G401 (cell line): ENCODE measurements around the gene S100A6. TPM values are rescaled to one million over a fixed set of nuclear protein-coding genes. Genes with fewer than 3 reads are reported as not detected.

ENCODE experiments used
- total RNA-seq: library from RNA; depleted of rRNA; stranded (reverse); fragments of >200 nt; shearing (Covaris generic); gene quantifications from 2 replicates; pipeline ENCODE4 v1.2.3, GENCODE V29; 2014; rRNA removed

S100A6 gene
- total RNA-seq, 1 experiment from 2014 or later, result 308 TPM

Other genes with a start within 250 kb of the S100A6 start
- gene PGLYRP3, start 223.0 kb downstream of the S100A6 start, total RNA-seq, result not detected in 2 replicates
- not detected in 2 replicates for gene PGLYRP4, start 187.2 kb downstream of the S100A6 start, total RNA-seq
- gene S100A9, start 178.1 kb downstream of the S100A6 start, total RNA-seq, result 1.1 and 14.0 TPM in 2 replicates
- not detected in 2 replicates for gene S100A12, start 160.4 kb downstream of the S100A6 start, total RNA-seq
- not detected in 2 replicates for gene S100A8, start 144.9 kb downstream of the S100A6 start, total RNA-seq
- gene S100A7A, start 119.5 kb downstream of the S100A6 start, total RNA-seq, result not detected in 2 replicates
- gene S100A7, start 75.3 kb downstream of the S100A6 start, total RNA-seq, result not detected in 2 replicates
- 1.5 and 15.4 TPM in 2 replicates for gene S100A5, start 4.9 kb upstream of the S100A6 start, total RNA-seq
- 452 and 453 TPM in 2 replicates for gene S100A4, start 9.8 kb upstream of the S100A6 start, total RNA-seq
- gene S100A3, start 13.3 kb upstream of the S100A6 start, total RNA-seq, result 0.37 and 4.3 TPM in 2 replicates
- gene S100A2, start 29.9 kb upstream of the S100A6 start, total RNA-seq, result 10.6 and 10.8 TPM in 2 replicates
- gene S100A16, start 77.1 kb upstream of the S100A6 start, total RNA-seq, result 81.9 and 98.1 TPM in 2 replicates
- gene S100A14, start 80.3 kb upstream of the S100A6 start, total RNA-seq, result 0.75 TPM in 1 of 2 replicates, not detected in the other
- gene S100A13, start 91.5 kb upstream of the S100A6 start, total RNA-seq, result 111 and 239 TPM in 2 replicates
- 132 and 195 TPM in 2 replicates for gene S100A1, start 92.4 kb upstream of the S100A6 start, total RNA-seq
- 42.5 and 66.4 TPM in 2 replicates for gene CHTOP, start 98.1 kb upstream of the S100A6 start, total RNA-seq
- 49.8 and 58.2 TPM in 2 replicates for gene SNAPIN, start 122.7 kb upstream of the S100A6 start, total RNA-seq
- gene ILF2, start 135.0 kb upstream of the S100A6 start, total RNA-seq, result 289 and 376 TPM in 2 replicates
- gene NPR1, start 142.7 kb upstream of the S100A6 start, total RNA-seq, result 0.12 TPM in 1 of 2 replicates, not detected in the other
- gene INTS3, start 192.1 kb upstream of the S100A6 start, total RNA-seq, result 20.7 and 21.1 TPM in 2 replicates
- 1.4 and 5.4 TPM in 2 replicates for gene SLC27A3, start 239.4 kb upstream of the S100A6 start, total RNA-seq